ENCODE results near the gene TEX10. TPM values are rescaled to one million over a fixed set of nuclear protein-coding genes. Genes with fewer than 3 reads are reported as not detected.

The TEX10 gene
- total and polyA plus RNA-seq, 7 donors = 3.2 to 19.6 (median 15.0) TPM

- Histone ChIP-seq H3K4me3 (no peak overlapping the region), H3K27ac (no peak overlapping the region), H3K27me3 (no peaks in the 10 kb centered on the region), H3K4me1 (no peaks in the 10 kb centered on the region), H3K36me3 (peaks cover 6 to 45% (median 12%) of the 10 kb centered on the region in 4 donors), H3K9me3 (no peaks in the 10 kb centered on the region)
- 95 to 96% methylated on average over 4 of the region's 4 CpGs for WGBS, 2 donors
- TF ChIP-seq, protein P1, sequence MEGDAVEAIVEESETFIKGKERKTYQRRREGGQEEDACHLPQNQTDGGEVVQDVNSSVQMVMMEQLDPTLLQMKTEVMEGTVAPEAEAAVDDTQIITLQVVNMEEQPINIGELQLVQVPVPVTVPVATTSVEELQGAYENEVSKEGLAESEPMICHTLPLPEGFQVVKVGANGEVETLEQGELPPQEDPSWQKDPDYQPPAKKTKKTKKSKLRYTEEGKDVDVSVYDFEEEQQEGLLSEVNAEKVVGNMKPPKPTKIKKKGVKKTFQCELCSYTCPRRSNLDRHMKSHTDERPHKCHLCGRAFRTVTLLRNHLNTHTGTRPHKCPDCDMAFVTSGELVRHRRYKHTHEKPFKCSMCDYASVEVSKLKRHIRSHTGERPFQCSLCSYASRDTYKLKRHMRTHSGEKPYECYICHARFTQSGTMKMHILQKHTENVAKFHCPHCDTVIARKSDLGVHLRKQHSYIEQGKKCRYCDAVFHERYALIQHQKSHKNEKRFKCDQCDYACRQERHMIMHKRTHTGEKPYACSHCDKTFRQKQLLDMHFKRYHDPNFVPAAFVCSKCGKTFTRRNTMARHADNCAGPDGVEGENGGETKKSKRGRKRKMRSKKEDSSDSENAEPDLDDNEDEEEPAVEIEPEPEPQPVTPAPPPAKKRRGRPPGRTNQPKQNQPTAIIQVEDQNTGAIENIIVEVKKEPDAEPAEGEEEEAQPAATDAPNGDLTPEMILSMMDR (IDR thresholded peaks at IDR 0.05) = no peak
- TF ChIP-seq POLR2AphosphoS5 (IDR thresholded peaks at IDR 0.05) (no peak), EP300 (IDR thresholded peaks at IDR 0.05) (no peak), POLR2A (IDR thresholded peaks at IDR 0.05) (no peak)
- no peak for DNase-seq
- intact Hi-C loops (cut with DNase I) = no loop called here
Measured at GRCh38 chr9:100268271-100268670, 84.5 kb downstream of the TEX10 start.

GRCh38 chr9:100267211-100267610 lies 85.5 kb downstream of the TEX10 start:
- H3K27me3 ChIP-seq = no peaks in the 10 kb centered on the region
- intact Hi-C loops (cut with DNase I) = no loop called here

More at GRCh38 chr9:100267211-100267610, 85.5 kb downstream of the TEX10 start:
- WGBS, 2 donors = 95 to 97% methylated on average over 3 of the region's 3 CpGs
- Histone ChIP-seq H3K36me3 (peaks cover 6 to 42% (median 9%) of the 10 kb centered on the region in 4 donors), H3K4me3 (no peak overlapping the region), H3K9me3 (no peaks in the 10 kb centered on the region), H3K4me1 (no peaks in the 10 kb centered on the region), H3K27ac (no peak overlapping the region)
- DNase-seq = no peak
- TF ChIP-seq EP300 (IDR thresholded peaks at IDR 0.05) (no peak), POLR2A (IDR thresholded peaks at IDR 0.05) (no peak), POLR2AphosphoS5 (IDR thresholded peaks at IDR 0.05) (no peak)
- TF ChIP-seq, protein P1 (IDR thresholded peaks at IDR 0.05) = no peak

Other genes with a start within 250 kb of the TEX10 start
- gene MSANTD3, start 74.2 kb upstream of the TEX10 start, total RNA-seq = 10 to 100 TPM; 25.2 to 41.8 (median 31.5) TPM
- gene MSANTD3, start 74.2 kb upstream of the TEX10 start, polyA plus RNA-seq = 10 to 100 TPM in 1 of 3 donors, 1 to 10 TPM in 2; 9.2 to 18.0 (median 9.3) TPM
- 1 to 10 TPM in 1 of 4 donors, under 1 TPM in 1, not detected in 2; 0.68 to 6.1 TPM for gene TMEFF1, start 120.2 kb upstream of the TEX10 start, total RNA-seq
- under 1 TPM in 1 of 3 donors, not detected in 2; 0.16 TPM for gene TMEFF1, start 120.2 kb upstream of the TEX10 start, polyA plus RNA-seq
- gene CAVIN4, start 225.1 kb upstream of the TEX10 start, total RNA-seq = 1 to 10 TPM in 1 of 4 donors, under 1 TPM in 3; 0.36 to 1.1 (median 0.62) TPM
- gene CAVIN4, start 225.1 kb upstream of the TEX10 start, polyA plus RNA-seq = under 1 TPM in 1 of 3 donors, not detected in 2; 0.06 TPM

All from sigmoid colon (tissue), 7 donors.